T-helper 17 cell (primary cell): ENCODE measurements around the gene PTPRN2. TPM values are rescaled to one million over a fixed set of nuclear protein-coding genes. Genes with fewer than 3 reads are reported as not detected.

Experiments used
- ATAC-seq: fragments of 150-1000 bp; cut with Tn5 transposase; 2 replicates; pipeline ENCODE4 v1.10.0; 2021; ENCODE audit warnings: mild to moderate bottlenecking, moderate library complexity
- DNase-seq, 3 donors: peaks; one replicate each; pipeline versions ENCODE4 v3.0.0 to v3.0.0-alpha.2; 2020 to 2021
- H3K9me3 ChIP-seq: one replicate; pipeline ENCODE4 v1.7.0; 2013; ENCODE audit warnings: low read length, mild to moderate bottlenecking; ENCODE audit not compliant: control insufficient read depth, poor library complexity, severe bottlenecking
- H3K27ac Mint-ChIP-seq: one replicate; pipeline ENCODE4 v1.8.0; 2022; ENCODE audit warnings: mild to moderate bottlenecking, moderate library complexity, mixed read lengths
- H3K27me3 Mint-ChIP-seq: one replicate; pipeline ENCODE4 v1.8.0; 2022; ENCODE audit warnings: mixed read lengths
- H3K36me3 Mint-ChIP-seq: one replicate; pipeline ENCODE4 v1.8.0; 2022; ENCODE audit warnings: low read depth, mixed read lengths
- H3K4me1 Mint-ChIP-seq: one replicate; pipeline ENCODE4 v1.8.0; 2022; ENCODE audit warnings: mild to moderate bottlenecking, mixed read lengths
- H3K4me3 Mint-ChIP-seq: one replicate; pipeline ENCODE4 v1.8.0; 2022; ENCODE audit warnings: mild to moderate bottlenecking, moderate library complexity, mixed read lengths
- total RNA-seq, 4 donors: library from RNA in 2 of 4; stranded (reverse) in 2 of 4; gene quantifications; one replicate each; pipeline ENCODE4 v1.2.3 and lab custom pipeline; 2022 to 2026

Gene PTPRN2
- total RNA-seq, 2 donors from 2014 or later = 0.42 to 0.57 TPM

DNA sequence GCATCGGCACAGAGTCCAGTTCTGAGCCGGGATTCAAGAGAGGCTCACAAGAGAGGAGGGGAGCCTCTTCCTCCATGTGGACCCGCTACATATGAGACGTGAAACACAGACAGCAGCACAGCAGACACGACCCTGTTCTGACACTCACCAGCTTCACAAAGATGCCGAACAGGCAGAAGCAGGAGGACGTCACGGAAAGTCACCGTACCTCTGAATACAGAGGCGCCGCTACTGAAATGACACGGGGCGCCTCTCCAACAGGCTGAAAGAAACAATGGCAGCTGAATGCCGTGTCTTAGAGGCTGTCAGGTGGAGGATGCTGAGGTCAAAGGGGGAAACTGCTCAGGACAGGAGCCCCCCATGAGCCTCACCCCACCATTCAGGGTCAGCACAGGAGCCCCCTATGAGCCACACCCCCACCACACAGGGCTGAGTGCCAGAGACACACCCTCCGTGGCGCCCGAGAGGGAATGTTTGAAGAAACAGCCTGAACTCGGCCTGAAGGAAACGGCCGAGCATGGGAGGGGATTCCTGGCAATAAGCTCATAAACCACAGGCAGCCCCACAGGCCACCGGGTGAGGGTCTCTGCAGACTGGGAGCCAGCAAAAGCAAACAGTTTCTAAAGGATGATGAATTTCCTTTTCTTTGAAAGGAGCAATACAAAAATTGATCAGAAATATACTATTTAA lies 510.3 kb downstream of the PTPRN2 start:
- peaks cover 26% of the 10 kb centered on the region for H3K27me3 Mint-ChIP-seq

DNA sequence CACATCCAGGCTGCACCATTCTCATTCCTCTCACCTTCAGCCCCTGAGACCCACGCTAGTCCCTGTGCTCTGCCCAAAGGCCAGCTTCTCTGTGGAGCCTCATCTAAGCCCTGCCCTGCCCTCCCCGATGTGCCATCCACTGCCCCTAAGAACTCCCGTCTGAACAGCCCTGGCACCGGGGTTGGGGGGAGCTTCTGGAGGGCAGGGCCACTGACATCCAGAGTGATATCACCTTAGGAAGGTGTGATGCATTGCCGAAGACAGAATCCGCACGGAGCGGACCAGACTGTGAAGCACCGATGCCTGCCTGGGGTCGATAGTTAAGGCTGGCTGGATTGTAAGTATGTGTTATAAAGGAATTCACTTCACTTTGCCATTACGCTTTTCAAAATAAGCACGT lies 511.0 kb downstream of the PTPRN2 start:
- no peak overlapping the region for H3K4me3 Mint-ChIP-seq
- H3K27ac Mint-ChIP-seq = no peak overlapping the region
- peaks cover 26% of the 10 kb centered on the region for H3K27me3 Mint-ChIP-seq
- H3K4me1 Mint-ChIP-seq = no peaks in the 10 kb centered on the region
- no peak for DNase-seq
- H3K36me3 Mint-ChIP-seq = no peaks in the 10 kb centered on the region
- no peaks in the 10 kb centered on the region for H3K9me3 ChIP-seq
- no peak for ATAC-seq

More for the DNA sequence above, 510.3 kb downstream of the PTPRN2 start:
- DNase-seq = no peak
- no peak overlapping the region for H3K4me3 Mint-ChIP-seq
- no peaks in the 10 kb centered on the region for H3K9me3 ChIP-seq
- H3K4me1 Mint-ChIP-seq = no peaks in the 10 kb centered on the region
- ATAC-seq = no peak
- no peak overlapping the region for H3K27ac Mint-ChIP-seq
- no peaks in the 10 kb centered on the region for H3K36me3 Mint-ChIP-seq

DNA sequence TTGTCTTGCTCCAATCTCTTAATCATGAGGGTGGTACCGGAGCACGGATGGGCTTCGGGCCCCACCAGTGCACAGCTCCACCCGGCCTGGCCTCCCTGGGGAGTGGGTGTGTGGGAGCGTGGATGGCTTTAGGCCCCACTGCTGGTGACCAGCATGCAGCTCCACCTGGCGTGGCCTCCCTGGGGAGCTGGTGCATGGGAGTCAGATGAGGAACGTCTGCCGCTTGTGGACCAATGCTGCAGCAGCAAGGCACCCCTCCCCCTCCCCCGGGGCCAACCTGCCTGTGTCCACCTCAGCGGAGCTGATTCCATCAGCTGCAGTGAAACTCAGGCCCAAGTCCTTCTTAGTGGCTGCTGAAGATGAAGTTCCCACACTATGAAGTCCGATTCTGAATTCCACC lies 511.4 kb downstream of the PTPRN2 start:
- Mint-ChIP-seq H3K4me3 (no peak overlapping the region), H3K27me3 (peaks cover 26% of the 10 kb centered on the region), H3K36me3 (no peaks in the 10 kb centered on the region), H3K27ac (no peak overlapping the region), H3K4me1 (no peaks in the 10 kb centered on the region)
- ATAC-seq (no peak), DNase-seq (no peak)
- H3K9me3 ChIP-seq = no peaks in the 10 kb centered on the region

DNA sequence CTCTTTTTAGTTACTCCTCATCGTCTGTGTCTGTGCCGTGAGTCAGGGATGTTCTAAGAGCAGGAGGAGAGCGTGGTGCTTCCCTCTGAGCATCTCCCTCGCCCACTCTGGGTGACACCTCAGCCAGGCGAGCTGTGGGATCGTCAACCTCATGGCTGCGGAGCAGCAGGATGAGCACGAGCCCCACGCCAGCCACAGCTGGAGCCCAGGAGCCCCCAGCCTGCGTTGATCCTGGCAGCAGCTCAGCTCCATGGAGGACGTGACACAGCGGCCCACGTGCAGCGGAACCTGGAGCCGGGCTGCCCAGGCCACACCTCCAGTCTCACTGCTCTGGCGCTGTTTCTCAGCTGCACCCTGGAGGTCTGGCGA lies 512.0 kb downstream of the PTPRN2 start:
- Mint-ChIP-seq H3K36me3 (no peaks in the 10 kb centered on the region), H3K27ac (no peak overlapping the region), H3K4me1 (no peaks in the 10 kb centered on the region), H3K4me3 (no peak overlapping the region), H3K27me3 (peaks cover 26% of the 10 kb centered on the region)
- no peaks in the 10 kb centered on the region for H3K9me3 ChIP-seq
- DNase-seq (no peak), ATAC-seq (no peak)

DNA sequence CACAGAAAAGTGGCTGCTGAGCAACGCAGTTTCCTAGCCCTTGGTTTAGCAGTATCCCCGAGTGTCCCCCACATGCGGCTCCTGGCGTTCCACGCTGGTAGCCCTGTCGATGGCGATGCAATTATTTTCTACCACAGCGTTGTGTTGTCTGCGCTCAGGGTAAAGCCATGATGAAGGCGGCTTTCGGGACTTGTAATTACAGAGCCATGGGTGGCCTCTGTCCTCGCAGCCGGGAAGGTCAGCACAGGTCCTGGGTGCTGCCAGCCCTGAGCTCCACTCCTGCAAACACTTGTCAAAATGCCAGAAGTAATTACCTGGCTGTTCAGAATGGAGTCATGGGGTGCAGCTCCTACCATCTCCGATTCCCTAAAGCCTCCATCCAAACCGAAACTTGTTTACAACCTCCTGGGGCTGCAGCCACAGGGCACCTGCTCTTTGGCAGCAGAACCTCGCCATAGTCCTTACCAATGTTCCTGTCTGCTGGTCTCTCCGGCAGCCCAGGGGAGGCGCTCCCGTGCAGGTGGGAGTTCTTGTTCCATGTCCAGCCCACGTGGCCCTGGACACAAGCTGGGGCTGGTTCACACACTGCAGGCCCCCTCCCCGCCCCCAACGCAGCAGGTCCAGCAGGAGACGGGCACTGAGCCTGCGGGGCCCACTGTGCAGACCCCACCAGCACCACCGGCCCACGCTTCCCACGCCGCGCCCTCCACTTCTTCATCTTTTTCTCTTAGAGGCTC lies 512.6 kb downstream of the PTPRN2 start:
- no peaks in the 10 kb centered on the region for H3K4me1 Mint-ChIP-seq
- H3K9me3 ChIP-seq = no peaks in the 10 kb centered on the region
- ATAC-seq = no peak

DNA sequence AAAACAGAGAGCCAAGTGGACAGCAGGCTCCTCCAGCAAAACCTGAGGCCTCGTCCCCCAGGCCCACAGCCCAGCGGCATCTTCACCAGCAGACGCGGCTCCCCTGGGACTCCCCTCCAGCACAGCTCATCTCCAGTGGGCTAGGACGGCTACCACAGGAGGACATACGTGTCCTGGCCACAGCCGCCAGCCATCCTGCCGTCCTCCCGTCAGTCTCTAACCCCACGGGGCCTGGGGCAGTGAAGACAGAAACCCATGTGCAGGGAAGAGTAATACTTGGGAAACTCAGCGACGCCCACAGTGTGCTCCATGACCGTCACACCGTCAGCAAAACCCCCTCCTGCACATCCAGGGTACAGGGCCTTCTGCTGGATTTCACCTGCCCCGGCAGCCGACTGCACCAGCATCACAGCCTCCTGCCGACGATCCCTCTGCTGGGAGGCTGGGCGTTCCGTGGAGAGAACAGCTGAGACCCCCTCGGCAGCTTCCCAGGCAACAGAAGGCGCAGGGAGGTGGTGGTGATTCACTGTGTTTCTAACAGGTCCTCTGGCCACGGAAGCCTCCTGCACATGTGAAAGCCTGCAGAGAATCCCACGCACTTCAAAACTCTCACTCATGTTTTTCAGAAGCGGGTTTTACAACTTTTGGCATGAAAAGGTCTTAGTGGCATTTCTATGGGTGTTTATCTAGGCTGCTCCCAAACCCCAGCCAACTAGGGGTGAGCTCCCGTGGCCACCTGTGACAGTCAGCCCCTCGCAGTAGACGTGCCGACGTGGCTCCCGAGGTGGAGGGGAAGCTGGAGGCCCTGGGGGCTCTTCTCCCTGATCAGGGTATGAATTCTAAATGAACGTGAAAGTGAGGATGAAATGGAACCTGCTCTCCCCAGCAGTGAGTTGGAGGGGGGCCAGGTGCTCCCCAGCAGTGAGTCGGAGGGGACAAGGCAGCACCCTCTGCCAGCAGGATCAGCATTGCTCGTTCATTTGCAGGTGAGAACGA lies 513.5 kb downstream of the PTPRN2 start:
- H3K9me3 ChIP-seq = no peaks in the 10 kb centered on the region
- H3K4me3 Mint-ChIP-seq = no peak overlapping the region
- H3K27ac Mint-ChIP-seq = no peak overlapping the region
- H3K36me3 Mint-ChIP-seq = no peaks in the 10 kb centered on the region
- H3K27me3 Mint-ChIP-seq = peaks cover 26% of the 10 kb centered on the region
- DNase-seq = no peak
- no peaks in the 10 kb centered on the region for H3K4me1 Mint-ChIP-seq
- ATAC-seq = no peak

More for the DNA sequence above, 512.6 kb downstream of the PTPRN2 start:
- Mint-ChIP-seq H3K27me3 (peaks cover 26% of the 10 kb centered on the region), H3K27ac (no peak overlapping the region), H3K36me3 (no peaks in the 10 kb centered on the region), H3K4me3 (no peak overlapping the region)
- DNase-seq = no peak

DNA sequence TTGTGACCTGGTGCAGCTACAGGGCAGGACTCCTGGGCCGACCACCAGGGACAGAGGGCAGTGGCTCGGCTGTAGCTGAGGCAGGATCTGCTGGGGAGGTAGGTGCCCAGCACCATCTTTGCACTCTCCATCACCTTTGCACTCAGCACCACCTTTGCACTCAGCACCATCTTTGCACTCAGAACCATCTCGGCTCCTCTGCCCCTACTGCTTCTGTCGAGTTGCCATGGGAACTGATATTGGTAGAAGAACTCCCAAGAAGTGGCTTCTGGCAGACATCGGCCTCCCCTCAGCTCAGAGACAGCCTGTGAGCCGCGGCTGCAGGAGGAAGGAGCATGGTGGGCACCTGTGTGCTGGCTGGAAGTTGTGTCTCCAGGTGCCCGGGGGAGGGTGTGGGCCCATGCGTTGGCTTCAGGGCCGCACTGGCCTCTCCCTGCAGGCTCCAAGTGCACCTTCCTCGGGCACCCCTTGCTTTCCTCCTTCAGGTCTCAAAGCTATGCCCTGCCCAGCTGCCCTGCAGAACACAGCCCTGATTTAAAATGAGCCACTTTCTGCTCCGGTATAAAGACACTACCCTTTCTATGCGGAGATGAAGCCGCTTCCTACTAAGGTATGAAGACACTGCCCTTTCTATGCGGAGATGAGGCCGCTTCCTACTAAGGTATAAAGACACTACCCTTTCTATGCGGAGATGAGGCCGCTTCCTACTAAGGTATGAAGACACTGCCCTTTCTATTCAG lies 514.5 kb downstream of the PTPRN2 start:
- H3K27ac Mint-ChIP-seq = no peak overlapping the region
- no peak for ATAC-seq

DNA sequence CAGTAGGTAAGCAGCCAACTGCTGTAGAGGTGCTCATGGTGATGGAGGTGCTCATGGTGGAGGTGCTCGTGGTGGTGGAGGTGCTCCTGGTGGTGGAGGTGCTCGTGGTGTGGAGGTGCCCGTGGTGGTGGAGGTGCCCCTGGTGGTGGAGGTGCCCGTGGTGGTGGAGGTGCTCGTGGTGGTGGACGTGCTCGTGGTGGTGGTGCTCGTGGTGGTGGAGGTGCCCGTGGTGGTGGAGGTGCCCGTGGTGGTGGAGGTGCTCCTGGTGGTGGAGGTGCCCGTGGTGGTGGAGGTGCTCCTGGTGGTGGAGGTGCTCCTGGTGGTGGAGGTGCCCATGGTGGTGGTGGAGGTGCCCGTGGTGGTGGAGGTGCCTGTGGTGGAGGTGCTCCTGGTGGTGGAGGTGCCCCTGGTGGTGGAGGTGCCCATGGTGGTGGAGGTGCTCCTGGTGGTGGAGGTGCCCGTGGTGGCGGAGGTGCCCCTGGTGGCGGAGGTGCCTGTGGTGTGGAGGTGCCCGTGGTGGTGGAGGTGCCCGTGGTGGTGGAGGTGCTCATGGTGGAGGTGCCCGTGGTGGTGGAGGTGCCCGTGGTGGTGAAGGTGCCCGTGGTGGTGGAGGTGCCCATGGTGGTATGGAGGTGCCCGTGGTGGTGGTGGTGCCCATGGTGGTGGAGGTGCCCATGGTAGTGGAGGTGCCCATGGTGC lies 517.3 kb downstream of the PTPRN2 start:
- H3K4me3 Mint-ChIP-seq = no peak overlapping the region
- no peak overlapping the region for H3K27ac Mint-ChIP-seq
- no peaks in the 10 kb centered on the region for H3K9me3 ChIP-seq
- no peaks in the 10 kb centered on the region for H3K4me1 Mint-ChIP-seq
- DNase-seq = no peak
- no peak for ATAC-seq
- no peaks in the 10 kb centered on the region for H3K36me3 Mint-ChIP-seq
- H3K27me3 Mint-ChIP-seq = peaks cover 10% of the 10 kb centered on the region

More for the DNA sequence above, 514.5 kb downstream of the PTPRN2 start:
- no peaks in the 10 kb centered on the region for H3K9me3 ChIP-seq
- no peaks in the 10 kb centered on the region for H3K36me3 Mint-ChIP-seq
- DNase-seq = no peak
- H3K27me3 Mint-ChIP-seq = peaks cover 19% of the 10 kb centered on the region
- no peak overlapping the region for H3K4me3 Mint-ChIP-seq
- no peaks in the 10 kb centered on the region for H3K4me1 Mint-ChIP-seq

- H3K27me3 Mint-ChIP-seq = peaks cover 10% of the 10 kb centered on the region
- H3K9me3 ChIP-seq = no peaks in the 10 kb centered on the region
- no peak for ATAC-seq
- DNase-seq = no peak
- no peak overlapping the region for H3K27ac Mint-ChIP-seq
- H3K4me1 Mint-ChIP-seq = no peaks in the 10 kb centered on the region
- no peak overlapping the region for H3K4me3 Mint-ChIP-seq
- H3K36me3 Mint-ChIP-seq = no peaks in the 10 kb centered on the region
Observed at GRCh38 chr7:158068853-158069252, 518.8 kb downstream of the PTPRN2 start.

- no peaks in the 10 kb centered on the region for H3K4me1 Mint-ChIP-seq
- ATAC-seq (no peak), DNase-seq (no peak)
- no peak overlapping the region for H3K4me3 Mint-ChIP-seq
- peaks cover 10% of the 10 kb centered on the region for H3K27me3 Mint-ChIP-seq
- no peaks in the 10 kb centered on the region for H3K36me3 Mint-ChIP-seq
- H3K9me3 ChIP-seq = no peaks in the 10 kb centered on the region
- H3K27ac Mint-ChIP-seq = no peak overlapping the region
Observed at GRCh38 chr7:158067931-158068482, 519.6 kb downstream of the PTPRN2 start.

GRCh38 chr7:158067219-158067930 lies 520.2 kb downstream of the PTPRN2 start:
- Mint-ChIP-seq H3K27ac (no peak overlapping the region), H3K27me3 (peaks cover 10% of the 10 kb centered on the region), H3K4me3 (no peak overlapping the region), H3K36me3 (no peaks in the 10 kb centered on the region), H3K4me1 (no peaks in the 10 kb centered on the region)
- ATAC-seq = no peak
- DNase-seq = no peak
- H3K9me3 ChIP-seq = no peaks in the 10 kb centered on the region
